ENCODE results near the gene SYT14.
"Not testable (repeated sequence)": the region's sequence is repeated elsewhere in the genome, so short reads cannot be mapped to it uniquely, and the experiment has no call there.

Gene SYT14

GRCh38 chr1:209936125-209936524 is 1.9 kb upstream of the SYT14 start:
- no peak for DNase-seq (ENCODE audit: low read depth)

DNA sequence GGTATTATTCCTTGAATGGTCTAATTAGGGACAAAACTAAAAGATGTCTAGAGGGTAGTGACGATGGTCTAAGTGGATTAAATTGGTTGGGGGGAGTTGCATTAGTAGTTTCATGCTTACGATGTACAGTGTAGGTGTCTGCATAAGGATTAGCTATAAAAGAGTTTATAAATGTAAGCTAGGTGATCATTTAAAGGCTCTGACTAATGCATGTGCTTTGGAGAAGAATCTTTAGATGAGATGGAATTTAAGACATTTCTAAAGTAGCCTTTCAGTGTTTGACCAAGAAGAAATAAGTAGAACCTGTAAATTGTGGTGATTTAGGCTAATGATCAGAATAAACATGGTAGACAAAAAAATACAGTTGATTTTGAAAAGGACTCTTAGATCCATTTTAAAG is 7.4 kb downstream of the SYT14 start:
- no peak for DNase-seq (ENCODE audit: low read depth)

DNA sequence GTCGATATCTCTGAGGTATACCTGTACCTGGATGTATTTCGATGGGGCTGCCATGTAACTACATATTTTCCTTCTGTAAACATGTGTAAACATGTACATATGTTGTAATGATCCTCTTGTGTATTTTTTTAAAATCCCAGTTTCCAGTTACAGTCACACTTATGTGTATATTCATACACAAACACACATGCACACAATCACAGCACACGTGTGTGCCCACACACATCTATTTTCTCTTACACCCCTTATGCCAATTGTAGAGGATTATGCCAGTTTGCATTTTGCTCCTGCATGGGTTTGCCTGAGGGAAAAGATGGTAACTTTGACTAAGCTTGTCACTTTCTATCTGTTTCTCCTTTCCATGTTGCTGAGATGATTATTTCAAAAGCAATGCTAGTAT is 10.1 kb downstream of the SYT14 start:
- DNase-seq (ENCODE audit: low read depth) = no peak

- no peak for DNase-seq (ENCODE audit: low read depth)
Observed at GRCh38 chr1:209956116-209956515, 18.1 kb downstream of the SYT14 start.

DNA sequence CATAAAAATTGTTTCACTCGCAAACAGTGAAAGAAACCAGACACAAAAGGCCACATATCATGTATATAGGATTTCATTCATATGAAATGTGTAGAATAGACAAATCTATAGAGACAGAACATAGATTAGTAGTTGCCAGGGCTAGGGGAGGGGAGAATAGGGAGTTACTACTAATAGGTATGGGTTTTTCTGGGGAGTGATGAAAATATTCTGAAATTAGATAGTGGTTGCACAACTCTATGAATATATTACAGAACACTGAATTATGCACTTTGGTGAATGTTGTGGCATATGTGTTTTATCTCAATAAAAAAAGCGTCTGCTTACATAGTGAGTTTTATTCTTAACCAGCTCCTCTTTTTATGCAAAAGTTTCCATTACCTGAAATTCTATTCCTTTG is 21.6 kb downstream of the SYT14 start:
- no peak for DNase-seq (ENCODE audit: low read depth)

DNA sequence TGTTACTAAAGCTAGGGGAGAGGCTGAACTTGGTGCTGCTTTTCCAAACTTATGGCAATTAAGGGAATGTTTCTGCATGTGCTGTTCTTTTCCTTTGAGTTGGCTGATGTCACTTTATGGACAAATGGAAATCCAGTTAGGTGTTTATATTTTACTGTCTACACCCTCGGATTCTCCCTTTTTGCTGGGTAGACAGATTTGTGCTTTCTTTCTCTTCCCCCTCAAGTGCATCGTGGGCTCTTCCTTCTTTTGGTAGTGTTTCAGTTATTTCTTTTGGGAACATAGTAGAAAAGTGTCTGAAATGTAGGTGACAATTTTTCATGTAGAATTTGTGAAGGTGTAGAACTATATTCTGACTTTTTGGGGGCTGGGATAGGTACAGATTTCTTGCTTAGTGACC is 22.9 kb downstream of the SYT14 start:
- DNase-seq (ENCODE audit: low read depth) = no peak

DNA sequence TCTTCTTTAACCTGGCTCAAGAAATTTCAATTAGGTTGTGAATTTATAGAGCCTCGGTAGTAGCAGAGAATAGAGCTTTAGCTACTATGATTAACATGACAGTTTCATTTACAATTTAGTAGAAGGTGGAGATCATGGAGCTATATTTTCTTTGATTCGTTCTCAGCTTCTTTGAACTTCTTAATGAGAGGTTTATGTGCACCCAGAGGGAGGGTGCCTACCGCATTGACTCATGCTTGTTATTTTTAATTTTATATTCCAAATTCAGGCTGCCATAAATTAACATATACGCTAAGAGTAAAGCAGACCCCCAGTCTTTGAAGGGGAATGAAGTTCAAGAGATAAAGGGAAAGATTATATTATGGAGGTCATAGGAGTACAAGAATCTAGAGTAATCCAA is 24.4 kb downstream of the SYT14 start:
- no peak for DNase-seq (ENCODE audit: low read depth)

DNA sequence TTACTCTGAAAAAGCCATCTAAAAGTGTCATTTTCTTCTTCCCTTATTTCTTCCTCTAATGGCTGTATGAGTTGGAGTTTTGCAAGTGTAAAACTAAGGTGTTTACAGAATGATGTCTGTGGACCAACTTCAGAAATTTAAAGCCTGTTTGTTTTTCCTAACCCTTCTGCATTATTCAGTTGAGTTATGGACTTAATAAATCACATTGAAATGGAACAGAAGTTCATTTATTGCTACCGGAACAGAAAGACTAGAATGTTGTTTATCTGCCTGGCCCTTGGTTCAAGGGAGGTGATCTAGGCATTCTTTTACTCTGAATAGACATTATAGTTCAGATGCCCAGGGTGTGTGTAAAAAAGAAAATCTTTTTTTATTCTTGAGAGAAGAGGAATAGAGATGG is 24.8 kb downstream of the SYT14 start:
- no peak for DNase-seq (ENCODE audit: low read depth)

DNA sequence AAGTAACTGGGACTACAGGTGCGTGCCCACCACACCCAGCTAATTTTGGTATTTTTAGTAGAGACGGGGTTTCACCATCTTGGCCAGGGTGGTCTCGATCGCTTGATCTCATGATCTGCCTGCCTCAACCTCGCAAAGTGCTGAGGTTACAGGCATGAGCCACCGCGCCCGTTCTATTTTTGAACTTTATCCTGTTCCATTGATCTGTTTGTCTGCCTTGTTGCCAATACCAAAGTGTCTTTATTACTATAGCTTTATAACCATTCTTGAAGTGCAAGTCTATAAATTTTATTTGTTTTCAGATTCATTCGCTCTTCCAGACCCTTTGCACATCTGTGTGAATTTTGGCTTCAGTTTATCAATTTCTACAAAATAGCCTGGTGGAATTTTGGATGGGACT is 28.0 kb downstream of the SYT14 start:
- DNase-seq (ENCODE audit: low read depth) = no peak

GRCh38 chr1:209978721-209979120 is 40.7 kb downstream of the SYT14 start:
- DNase-seq (ENCODE audit: low read depth) = not testable (repeated sequence)

GRCh38 chr1:209983953-209984352 is 45.9 kb downstream of the SYT14 start:
- no peak for DNase-seq (ENCODE audit: low read depth)

- no peak for DNase-seq (ENCODE audit: low read depth)
Observed at GRCh38 chr1:209985002-209985401, 47.0 kb downstream of the SYT14 start.

DNA sequence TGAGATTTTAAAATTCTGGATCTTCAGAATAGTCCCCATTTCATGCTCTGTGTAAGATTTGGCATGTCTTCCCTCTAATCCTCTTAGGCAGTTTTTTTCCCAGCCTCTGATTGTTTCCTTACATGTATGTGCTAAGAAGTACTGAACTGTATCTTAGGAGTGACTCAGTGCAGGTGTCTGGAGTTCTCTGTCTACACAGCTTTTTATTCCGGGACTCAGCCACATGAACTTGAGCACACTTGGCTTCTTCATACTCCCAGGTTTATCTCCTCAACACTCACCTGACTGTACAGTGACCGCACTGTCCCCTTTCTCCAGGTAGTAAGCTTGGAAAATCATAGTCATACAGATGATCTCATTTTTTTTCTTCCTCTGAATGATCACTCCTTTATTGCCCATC is 50.7 kb downstream of the SYT14 start:
- peak; percentile 23 for DNase-seq (ENCODE audit: low read depth)

DNA sequence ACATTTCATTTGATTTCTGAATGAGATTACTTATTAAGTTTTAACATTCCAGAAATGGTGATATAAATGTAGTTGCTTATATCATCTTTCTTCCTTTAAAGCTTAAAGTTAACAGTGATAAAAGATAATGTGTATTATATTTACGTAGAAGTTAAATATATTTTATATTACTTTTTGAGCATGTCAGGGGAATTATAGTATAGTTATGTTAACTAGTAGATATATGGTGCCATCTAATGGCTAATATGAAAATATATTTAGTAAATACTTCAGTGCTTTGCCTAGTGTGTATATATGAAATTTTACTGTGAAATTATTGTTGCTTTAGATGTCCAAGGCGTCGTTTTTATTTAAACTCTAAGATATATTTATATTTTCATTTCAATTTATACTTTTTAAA is 51.5 kb downstream of the SYT14 start:
- DNase-seq (ENCODE audit: low read depth) = peak; percentile 73

DNA sequence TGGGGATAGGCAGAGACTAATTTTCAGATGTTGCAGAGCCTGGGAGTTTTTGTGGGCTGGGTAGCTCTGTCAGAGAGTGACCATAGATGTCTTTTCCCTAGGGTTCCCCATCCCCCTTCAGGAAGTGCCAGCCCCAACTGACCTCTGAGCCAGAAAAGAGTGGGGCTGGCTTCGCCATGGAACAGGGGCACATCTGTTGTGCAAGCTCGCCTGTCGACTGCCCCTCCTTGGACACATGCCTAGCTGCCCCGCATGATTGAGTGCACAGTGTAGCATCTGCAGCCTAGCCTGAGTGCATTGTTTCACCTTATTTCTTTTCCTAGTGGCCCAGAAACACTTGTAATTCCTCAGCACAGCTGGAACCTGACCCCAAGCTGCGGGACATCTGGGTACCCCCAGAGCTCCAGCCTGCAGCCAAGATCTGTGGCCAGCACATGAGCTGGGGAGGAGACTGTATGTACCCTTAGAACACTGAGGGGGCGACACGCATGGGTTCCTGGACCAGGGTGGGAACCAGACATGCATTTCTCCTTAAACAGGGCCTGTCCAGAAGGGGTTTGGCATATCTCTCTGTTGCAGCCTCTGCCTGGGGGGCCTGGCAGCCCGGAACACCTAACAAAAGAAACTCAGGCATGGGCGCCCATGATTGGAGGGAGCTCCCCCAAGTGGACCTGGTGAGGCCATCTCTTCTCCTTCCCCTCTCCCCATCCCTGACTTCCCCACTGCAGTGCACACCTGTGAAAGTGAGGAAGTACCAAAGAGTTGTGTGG is 55.2 kb downstream of the SYT14 start:
- no peak for DNase-seq (ENCODE audit: low read depth)

- no peak for DNase-seq (ENCODE audit: low read depth)
Observed at GRCh38 chr1:209996348-209996747, 58.3 kb downstream of the SYT14 start.

DNA sequence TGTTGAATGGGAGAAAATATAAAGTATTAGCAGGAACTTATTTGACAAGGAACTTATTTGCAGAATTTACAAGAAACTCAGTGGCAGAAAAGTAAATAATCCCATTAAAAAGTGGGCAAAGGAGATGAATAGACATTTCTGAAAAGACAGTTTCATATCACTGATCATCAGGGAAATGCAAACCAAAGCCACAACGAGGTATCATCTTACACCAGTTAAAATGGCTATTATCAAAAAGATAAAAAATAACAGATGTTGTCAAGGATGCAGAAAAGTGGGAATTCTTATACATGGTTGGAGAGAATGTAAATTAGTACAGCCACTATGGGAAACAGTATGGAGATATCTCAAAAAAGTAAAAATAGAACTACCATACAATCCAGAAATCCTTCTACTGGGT is 61.0 kb downstream of the SYT14 start:
- DNase-seq (ENCODE audit: low read depth) = no peak

DNA sequence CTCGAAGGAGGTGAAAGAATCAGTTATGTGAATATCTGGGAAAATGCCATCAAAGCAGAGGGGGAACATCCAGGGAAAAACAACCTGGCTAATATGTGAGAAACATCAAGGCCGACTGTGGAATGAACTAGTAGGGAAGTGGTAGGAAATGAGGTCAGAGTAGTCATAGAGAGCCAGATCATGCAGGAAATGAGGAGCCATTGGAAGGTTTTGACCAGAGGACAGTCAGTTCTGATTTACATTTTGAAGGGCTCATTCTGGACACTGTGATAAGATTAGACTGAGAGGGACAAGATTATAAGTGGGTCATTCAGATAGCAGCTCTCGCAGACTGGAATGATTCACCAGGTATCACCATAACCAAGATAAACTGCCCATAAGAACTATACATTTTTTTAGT is 63.7 kb downstream of the SYT14 start:
- DNase-seq (ENCODE audit: low read depth) = peak; percentile 70

DNA sequence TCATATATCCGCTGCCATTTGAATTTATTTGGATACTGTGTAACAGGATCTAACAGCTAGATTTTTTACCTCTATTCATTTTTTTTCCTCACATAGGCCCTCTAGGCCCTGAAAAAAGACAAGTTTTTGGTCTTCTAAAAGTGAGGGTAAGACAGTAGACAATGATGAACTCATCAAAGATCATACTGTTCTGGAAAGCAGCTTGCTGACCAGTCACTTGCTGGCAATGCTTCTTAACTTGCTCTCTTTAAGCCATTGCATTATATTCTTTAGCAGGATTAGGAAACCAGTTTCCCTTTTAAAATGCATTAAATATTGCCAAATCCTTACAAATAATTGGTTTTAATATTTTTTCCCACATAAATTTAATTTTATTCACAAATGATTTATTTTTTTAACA is 65.5 kb downstream of the SYT14 start:
- peak; percentile 14 for DNase-seq (ENCODE audit: low read depth)

DNA sequence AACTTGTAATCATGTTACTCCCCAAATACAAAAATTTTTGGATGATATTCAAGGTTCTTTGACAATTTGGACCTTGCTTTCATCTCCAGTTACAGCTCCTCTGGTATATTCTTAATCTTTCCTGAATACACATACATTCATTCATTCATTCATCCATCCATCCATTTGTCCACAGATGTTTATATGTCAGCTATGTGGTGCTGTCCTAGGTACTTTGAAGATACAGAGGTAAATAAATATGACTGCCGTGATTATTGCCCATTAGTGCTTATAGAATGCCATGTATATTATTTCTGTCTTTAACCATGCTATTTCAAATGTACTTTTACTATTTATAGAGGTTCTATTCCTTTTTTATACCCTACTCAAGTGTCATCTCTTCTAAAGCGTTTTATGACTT is 72.1 kb downstream of the SYT14 start:
- no peak for DNase-seq (ENCODE audit: low read depth)

- DNase-seq (ENCODE audit: low read depth) = no peak
Observed at GRCh38 chr1:210021145-210021860, 83.3 kb downstream of the SYT14 start.

GRCh38 chr1:210022044-210022443 is 84.0 kb downstream of the SYT14 start:
- DNase-seq (ENCODE audit: low read depth) = no peak

DNA sequence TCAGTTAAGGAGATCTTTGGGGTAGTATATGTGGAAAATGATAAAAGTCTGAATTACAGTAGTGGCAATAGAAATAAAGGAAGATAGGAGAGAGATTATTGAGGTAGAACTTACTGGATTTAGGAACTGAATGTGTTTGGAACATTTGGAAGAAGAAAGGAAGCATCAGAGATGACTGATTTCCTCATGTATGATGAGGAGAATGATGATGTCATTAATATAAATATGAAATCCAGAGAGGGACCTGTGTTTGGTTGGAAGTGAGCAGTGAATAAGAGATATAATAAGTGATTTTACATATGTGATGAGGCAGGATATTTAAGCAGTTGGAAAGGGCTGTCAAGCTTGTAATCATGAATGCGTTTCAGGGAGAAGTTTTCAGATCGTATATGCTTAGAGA is 86.3 kb downstream of the SYT14 start:
- DNase-seq (ENCODE audit: low read depth) = no peak

- no peak for DNase-seq (ENCODE audit: low read depth)
Observed at GRCh38 chr1:210024996-210025395, 87.0 kb downstream of the SYT14 start.
